HepG2 (cell line): Measurements from ENCODE around the gene HLA-G. TPM values are rescaled to one million over a fixed set of nuclear protein-coding genes. Genes with fewer than 3 reads are reported as not detected.
A peak's percentile ranks its signal among the peaks of the same experiment; 100 is the strongest.

Experiments used
- ATAC-seq: fragments of 200-7000 bp; cut with Tn5 transposase; 3 replicates; pipeline ENCODE4 v1.9.1; 2020; ENCODE audit warnings: mild to moderate bottlenecking, moderate library complexity
- BruUV-seq: library from RNA; stranded (reverse); fragments of 400-500 nt; replicated peaks from 2 replicates; lab custom pipeline; 2021; lab: Mats Ljungman, UMichigan
- CTCF ChIA-PET: fragments of 300-600 bp; formaldehyde crosslinking; extraction: SDS; loops from one replicate; lab custom pipeline; 2021; ENCODE audit warnings: low total read pairs, inconsistent platforms, low intra/inter-chr PET ratio; lab: Yijun Ruan, JAX
- POLR2A ChIA-PET: fragments of 350-600 bp; sonication (Branson Sonifier 250); formaldehyde crosslinking; loops from one replicate; lab custom pipeline; 2020; ENCODE audit warnings: antibody characterized with exemption, inconsistent platforms; lab: Yijun Ruan, JAX
- DNase-seq: peaks from one replicate; pipeline ENCODE4 v3.0.0-alpha.2; 2015; ENCODE audit warnings: low spot score
- FAIRE-seq: peaks from 3 replicates; lab custom pipeline; 2011; peaks lifted over from hg19 to GRCh38; lab: Jason Lieb, UNC
- H2AFZ ChIP-seq: one replicate; pipeline ENCODE4 v1.6.1; 2011; ENCODE audit warnings: low read length, inconsistent platforms
- H3K27ac ChIP-seq: fragments of 300-600 bp; 3 replicates; pipeline ENCODE4 v1.8.0; 2011; ENCODE audit warnings: mixed run types, mild to moderate bottlenecking, mixed read lengths, low read length, inconsistent platforms; ENCODE audit not compliant: insufficient read depth; ENCODE audit errors: extremely low read length
- H3K27me3 ChIP-seq, 2 experiments: fragments of 200-600 bp in 1 of 2; 2 replicates in 1 of 2; 3 replicates in 1 of 2; pipeline versions ENCODE4 v1.6.0 to v1.8.0; 2011; ENCODE audit warnings: low read length in 2 of 2, mild to moderate bottlenecking in 2 of 2, moderate library complexity in 2 of 2, inconsistent platforms in 1 of 2; ENCODE audit not compliant: insufficient read depth in 2 of 2, control insufficient read depth in 1 of 2
- H3K36me3 ChIP-seq, 2 experiments: fragments of 200-600 bp in 1 of 2; replicated peaks in 1 of 2; 2 replicates in 1 of 2; 3 replicates in 1 of 2; pipeline versions ENCODE4 v1.5.1 to v1.8.0; 2011; ENCODE audit warnings: low read length in 2 of 2, inconsistent platforms in 1 of 2; ENCODE audit not compliant: insufficient read depth in 2 of 2, control insufficient read depth in 1 of 2
- H3K4me1 ChIP-seq: 2 replicates; pipeline ENCODE4 v1.5.1; 2012; ENCODE audit warnings: low read length, inconsistent platforms; ENCODE audit not compliant: insufficient read depth
- H3K4me2 ChIP-seq: 2 replicates; pipeline ENCODE4 v1.6.0; 2011; ENCODE audit warnings: low read depth, low read length, inconsistent platforms
- H3K4me3 ChIP-seq, 3 experiments: fragments of 200-600 bp in 1 of 3; sonication (generic), shearing (Covaris generic) in 1 of 3; replicated peaks in 1 of 3; 2 replicates each; pipeline ENCODE4 v1.5.1; 2011 to 2016; ENCODE audit warnings: low read length in 3 of 3, inconsistent platforms in 2 of 3, low read depth in 2 of 3, mild to moderate bottlenecking in 2 of 3, control low read depth in 1 of 3, mixed read lengths in 1 of 3; ENCODE audit not compliant: insufficient read depth in 1 of 3
- H3K79me2 ChIP-seq: one replicate; pipeline ENCODE4 v1.6.1; 2011; ENCODE audit warnings: low read length, inconsistent platforms; ENCODE audit not compliant: insufficient read depth
- H3K9ac ChIP-seq: 2 replicates; pipeline ENCODE4 v1.6.0; 2011; ENCODE audit warnings: mild to moderate bottlenecking, low read depth, low read length, inconsistent platforms; ENCODE audit not compliant: insufficient read depth
- H3K9me3 ChIP-seq: 2 replicates; pipeline ENCODE4 v1.5.1; 2012; ENCODE audit warnings: mild to moderate bottlenecking, low read length
- H4K20me1 ChIP-seq: 2 replicates; pipeline ENCODE4 v1.6.0; 2011; ENCODE audit warnings: inconsistent platforms, mild to moderate bottlenecking, low read length, moderate library complexity; ENCODE audit not compliant: insufficient read depth
- CEBPG ChIP-seq: IDR thresholded peaks from 2 replicates; pipeline ENCODE4 v1.6.1; 2016
- CENPX ChIP-seq: sonication (generic); formaldehyde crosslinking; IDR thresholded peaks from 2 replicates; pipeline ENCODE4 v1.9.0; 2021; ENCODE audit warnings: mild to moderate bottlenecking, missing genetic modification reagents, moderate library complexity
- FOXA1 ChIP-seq, 2 experiments: fragments of 450-650 bp in 1 of 2; sonication (generic) in 1 of 2; formaldehyde crosslinking in 1 of 2; IDR thresholded peaks; 2 replicates each; pipeline versions ENCODE4 v1.4.0 to v1.6.1; 2016 to 2020; ENCODE audit warnings: missing genetic modification reagents in 1 of 2
- KDM1A ChIP-seq: IDR thresholded peaks from 2 replicates; pipeline ENCODE4 v1.6.1; 2016; ENCODE audit warnings: missing compliant biosample characterization
- POLR2AphosphoS2 ChIP-seq: IDR thresholded peaks from 2 replicates; pipeline ENCODE4 v1.6.1; 2011; ENCODE audit warnings: low read depth, low read length, improper control_type of control experiment
- RFX5 ChIP-seq: IDR thresholded peaks from 2 replicates; pipeline ENCODE4 v1.6.1; 2011; ENCODE audit warnings: low read depth, low read length, improper control_type of control experiment
- TBX2 ChIP-seq: sonication (generic); formaldehyde crosslinking; IDR thresholded peaks from 2 replicates; pipeline ENCODE4 v1.5.0; 2020; ENCODE audit warnings: missing genetic modification reagents, mild to moderate bottlenecking, borderline replicate concordance
- USF2 ChIP-seq, 2 experiments: sonication (generic) in 1 of 2; formaldehyde crosslinking in 1 of 2; IDR thresholded peaks; 2 replicates each; pipeline versions ENCODE4 v1.5.1 to v1.6.1; 2011 to 2020; ENCODE audit warnings: borderline replicate concordance in 1 of 2, low read depth in 1 of 2, low read length in 1 of 2, mild to moderate bottlenecking in 1 of 2, missing genetic modification reagents in 1 of 2, moderate library complexity in 1 of 2
- ZFP91 ChIP-seq: sonication (generic); formaldehyde crosslinking; IDR thresholded peaks from 2 replicates; pipeline ENCODE4 v1.9.0; 2022; ENCODE audit warnings: missing genetic modification reagents, mild to moderate bottlenecking, borderline replicate concordance
- ZHX2 ChIP-seq, 2 experiments: sonication (generic) in 1 of 2; formaldehyde crosslinking in 1 of 2; IDR thresholded peaks; 2 replicates each; pipeline versions ENCODE4 v1.6.1 to v1.9.0; 2014 to 2022; ENCODE audit warnings: antibody characterized with exemption in 1 of 2, borderline replicate concordance in 1 of 2, inconsistent platforms in 1 of 2, low read depth in 1 of 2, missing genetic modification reagents in 1 of 2
- ZNF510 ChIP-seq: sonication (generic); formaldehyde crosslinking; IDR thresholded peaks from 2 replicates; pipeline ENCODE4 v1.4.0; 2020; ENCODE audit warnings: low read depth, mild to moderate bottlenecking, missing genetic modification reagents
- ZNF761 ChIP-seq: sonication (generic); formaldehyde crosslinking; conservative IDR thresholded peaks from 2 replicates; pipeline ENCODE4 v1.4.0; 2020; ENCODE audit warnings: mild to moderate bottlenecking, missing genetic modification reagents
- in situ Hi-C: cut with HindIII; loops from 2 replicates; pipeline ENCODE4 v1.10.0; 2017; ENCODE audit warnings: low pct_unique_long_range_greater_than_20kb; ENCODE audit not compliant: extremely low pct_ligation_motif_present
- intact Hi-C: fragments of 100-400 bp; cut with micrococcal nuclease; formaldehyde crosslinking; loops from one replicate; pipeline ENCODE4 v1.10.0; 2022; ENCODE audit not compliant: unreplicated experiment
- polyA plus RNA-seq, 8 experiments: library from polyadenylated mRNA; depleted of rRNA in 3 of 8; stranded (reverse) in 7 of 8; unstranded in 1 of 8; fragments of >200 nt; fragmentation: Illumina TruSeq in 4 of 8; extraction: Trizol in 4 of 8; gene quantifications; 2 replicates each; pipeline versions ENCODE4 v1.2.1 to v1.2.3, GENCODE V29; 2011 to 2016; ENCODE audit warnings: low read depth in 4 of 8, missing spikeins in 1 of 8, mixed read lengths in 1 of 8; ENCODE audit not compliant: insufficient read depth in 1 of 8
- total RNA-seq, 5 experiments: library from RNA; depleted of rRNA; stranded (reverse); fragments of >200 nt; fragmentation: Illumina TruSeq; extraction: Trizol; gene quantifications; 2 replicates each; pipeline ENCODE4 v1.2.3, GENCODE V29; 2016; ENCODE audit warnings: low read depth in 1 of 5

Gene HLA-G
- total and polyA plus RNA-seq, 2 of the 13 experiments (the other 11 are each of a cell fraction or from before 2014, with no cell fraction given): 0.29 to 0.30 TPM

GRCh38 chr6:29809249-29809648 is 18.4 kb upstream of the HLA-G start:
- in situ Hi-C loops: no loop called here
- Histone ChIP-seq H2AFZ (no peak overlapping the region), H3K4me3 (no peak overlapping the region), H3K27ac (no peak overlapping the region), H3K9me3 (no peaks in the 10 kb centered on the region), H3K36me3 (no peaks in the 10 kb centered on the region), H3K9ac (no peak overlapping the region), H3K4me2 (no peak overlapping the region), H3K27me3 (peaks cover 1 to 7% of the 10 kb centered on the region in 2 experiments; a peak in 3 of 5 replicates), H3K79me2 (no peaks in the 10 kb centered on the region), H3K4me1 (0 out of 2 replicates have a peak, but pooled peaks cover 4% of the 10 kb centered on the region), H4K20me1 (no peaks in the 10 kb centered on the region)
- no peak for DNase-seq
- no peak for ATAC-seq
- POLR2A ChIA-PET: no interaction called here
- TF ChIP-seq ZFP91 (CRISPR knock-in tag) (no peak), ZNF761 (CRISPR knock-in tag) (no peak), POLR2AphosphoS2 (no peak), ZHX2 (IDR thresholded peaks at IDR 0.05; ENCODE audit: low read depth) (no peak), ZHX2 (CRISPR knock-in tag; IDR thresholded peaks at IDR 0.05; ENCODE audit: borderline replicate concordance) (no peak), ZNF510 (CRISPR knock-in tag) (no peak), CENPX (no peak), CEBPG (CRISPR knock-in tag) (no peak), RFX5 (no peak), USF2 (IDR thresholded peaks at IDR 0.05; ENCODE audit: low read depth, low read length) (no peak), USF2 (CRISPR knock-in tag; IDR thresholded peaks at IDR 0.05; ENCODE audit: borderline replicate concordance) (no peak), FOXA1 (IDR thresholded peaks at IDR 0.05) (no peak), FOXA1 (CRISPR knock-in tag; IDR thresholded peaks at IDR 0.05) (no peak), TBX2 (no peak), KDM1A (CRISPR knock-in tag) (no peak)
- intact Hi-C loops: no loop called here
- no TSS peak for BruUV-seq
- CTCF ChIA-PET: no interaction called here
- peak; percentile 39 for FAIRE-seq
